ENCODE data around the gene C2CD4A. TPM values are rescaled to one million over a fixed set of nuclear protein-coding genes. Genes with fewer than 3 reads are reported as not detected.

The C2CD4A gene
- total and polyA plus RNA-seq, 8 donors, result 1.2 to 16.1 (median 2.7) TPM

DNA sequence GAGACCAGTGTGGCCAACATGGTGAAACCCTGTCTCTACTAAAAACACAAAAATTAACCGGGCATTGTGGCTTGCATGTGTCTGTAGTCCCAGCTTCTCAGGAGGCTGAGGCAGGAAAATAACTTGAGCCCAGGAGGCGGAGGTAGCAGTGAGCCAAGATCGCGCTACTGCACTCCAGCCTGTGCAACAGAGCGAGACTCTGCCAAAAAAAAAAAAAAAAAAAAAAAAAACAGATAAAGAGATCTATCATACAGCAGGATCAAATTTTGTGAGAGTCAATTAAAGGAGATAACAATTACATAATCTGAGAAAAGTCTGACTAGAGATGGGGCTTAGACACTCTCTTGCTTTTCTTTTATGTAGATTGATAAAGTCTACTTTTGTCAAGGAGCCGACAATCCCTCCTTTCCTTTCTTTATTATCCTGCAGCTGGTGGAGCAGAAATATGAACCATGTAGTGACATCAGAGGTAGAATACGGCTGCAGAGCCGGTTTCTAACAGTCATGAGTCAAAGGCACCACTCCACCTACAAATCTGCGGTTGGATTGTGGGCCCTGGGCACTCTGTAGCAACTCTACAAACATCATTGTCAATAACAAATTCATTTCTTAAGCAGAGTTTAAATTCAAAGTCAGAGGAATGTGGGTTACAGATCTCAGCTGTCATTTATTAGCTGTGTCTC, 9.0 kb downstream of the C2CD4A start:
- peak; percentile 71 to 94 (median 88) for ATAC-seq
- FAIRE-seq, result no peak
- TF ChIP-seq, protein P1, sequence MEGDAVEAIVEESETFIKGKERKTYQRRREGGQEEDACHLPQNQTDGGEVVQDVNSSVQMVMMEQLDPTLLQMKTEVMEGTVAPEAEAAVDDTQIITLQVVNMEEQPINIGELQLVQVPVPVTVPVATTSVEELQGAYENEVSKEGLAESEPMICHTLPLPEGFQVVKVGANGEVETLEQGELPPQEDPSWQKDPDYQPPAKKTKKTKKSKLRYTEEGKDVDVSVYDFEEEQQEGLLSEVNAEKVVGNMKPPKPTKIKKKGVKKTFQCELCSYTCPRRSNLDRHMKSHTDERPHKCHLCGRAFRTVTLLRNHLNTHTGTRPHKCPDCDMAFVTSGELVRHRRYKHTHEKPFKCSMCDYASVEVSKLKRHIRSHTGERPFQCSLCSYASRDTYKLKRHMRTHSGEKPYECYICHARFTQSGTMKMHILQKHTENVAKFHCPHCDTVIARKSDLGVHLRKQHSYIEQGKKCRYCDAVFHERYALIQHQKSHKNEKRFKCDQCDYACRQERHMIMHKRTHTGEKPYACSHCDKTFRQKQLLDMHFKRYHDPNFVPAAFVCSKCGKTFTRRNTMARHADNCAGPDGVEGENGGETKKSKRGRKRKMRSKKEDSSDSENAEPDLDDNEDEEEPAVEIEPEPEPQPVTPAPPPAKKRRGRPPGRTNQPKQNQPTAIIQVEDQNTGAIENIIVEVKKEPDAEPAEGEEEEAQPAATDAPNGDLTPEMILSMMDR (IDR thresholded peaks at IDR 0.05), result no peak
- intact Hi-C loops (cut with DNase I), result no loop called here
- Histone ChIP-seq H3K27me3 (no peaks in the 10 kb centered on the region), H3K4me1 (peaks cover 0 to 4% (median 0%) of the 10 kb centered on the region in 3 donors), H3K27ac (peak overlapping the region in 1 of 4 donors; percentile 38), H3K36me3 (no peaks in the 10 kb centered on the region), H3K4me3 (no peak overlapping the region), H3K9me3 (no peaks in the 10 kb centered on the region)
- DNase-seq, result peak in 2 of 6 donors; percentile 39 to 56
- 48 to 67% methylated on average over 9 of the region's 9 CpGs for WGBS, 2 donors

GRCh38 chr15:62079594-62079993, 12.8 kb downstream of the C2CD4A start:
- Histone ChIP-seq H3K27ac (no peak overlapping the region), H3K27me3 (no peaks in the 10 kb centered on the region), H3K4me3 (no peak overlapping the region), H3K36me3 (no peaks in the 10 kb centered on the region), H3K9me3 (no peaks in the 10 kb centered on the region), H3K4me1 (peaks cover 0 to 4% (median 0%) of the 10 kb centered on the region in 3 donors)
- no peak for FAIRE-seq
- ATAC-seq, result no peak
- TF ChIP-seq, protein P1 (IDR thresholded peaks at IDR 0.05), result no peak
- no peak for DNase-seq
- 68 to 73% methylated on average over 4 of the region's 4 CpGs for WGBS, 2 donors
- intact Hi-C loops (cut with DNase I), result no loop called here

- intact Hi-C loops (cut with DNase I), result no loop called here
- FAIRE-seq (no peak), ATAC-seq (no peak), DNase-seq (no peak)
- no peak overlapping the region for H3K27ac ChIP-seq
- H3K36me3 ChIP-seq, result no peaks in the 10 kb centered on the region
- no peak overlapping the region for H3K4me3 ChIP-seq
- H3K4me1 ChIP-seq, result peaks cover 0 to 8% (median 0%) of the 10 kb centered on the region in 3 donors
- 77 to 78% methylated on average over 9 of the region's 9 CpGs for WGBS, 2 donors
- TF ChIP-seq, protein P1 (IDR thresholded peaks at IDR 0.05), result no peak
- H3K9me3 ChIP-seq, result no peaks in the 10 kb centered on the region
- H3K27me3 ChIP-seq, result no peaks in the 10 kb centered on the region
Observed at GRCh38 chr15:62083194-62084154, 16.7 kb downstream of the C2CD4A start.

DNA sequence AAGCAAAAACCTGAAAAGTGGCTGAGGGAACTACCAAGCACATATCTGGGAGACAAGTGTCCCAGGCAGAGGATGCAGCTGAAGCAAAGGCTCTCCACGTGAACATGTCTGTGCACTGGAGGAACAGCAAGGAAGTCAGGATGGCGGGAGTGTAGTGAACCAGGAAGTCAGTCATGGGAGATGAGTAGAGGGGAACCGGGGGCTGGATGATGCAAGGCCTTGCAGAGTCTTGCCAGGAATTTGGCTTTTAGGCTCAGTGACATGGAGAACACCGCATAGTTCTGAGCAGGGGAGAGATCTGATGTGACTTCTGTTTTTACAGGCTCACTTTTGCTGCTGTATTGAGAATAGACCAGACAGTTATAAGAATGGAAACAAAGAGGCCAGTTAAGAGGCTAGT, 19.0 kb downstream of the C2CD4A start:
- intact Hi-C loops (cut with DNase I), result no loop called here
- Histone ChIP-seq H3K4me3 (no peak overlapping the region), H3K27ac (peak overlapping the region in 1 of 4 donors; percentile 37), H3K4me1 (peaks cover 0 to 15% (median 0%) of the 10 kb centered on the region in 3 donors), H3K36me3 (no peaks in the 10 kb centered on the region), H3K9me3 (no peaks in the 10 kb centered on the region), H3K27me3 (no peaks in the 10 kb centered on the region)
- WGBS, 2 donors, result 61 to 76% methylated on average over 4 of the region's 4 CpGs
- peak in 1 of 4 donors; percentile 24 for ATAC-seq
- FAIRE-seq, result no peak
- no peak for DNase-seq
- TF ChIP-seq, protein P1 (IDR thresholded peaks at IDR 0.05), result no peak

Data from pancreas (tissue), 10 donors.